Kidney capillary endothelial cell (primary cell): ENCODE results near the gene MED12L.

Source experiments
- DNase-seq: peaks from one replicate; pipeline ENCODE4 v3.0.0-alpha.2; 2018; ENCODE audit warnings: low spot score

Gene MED12L

DNA sequence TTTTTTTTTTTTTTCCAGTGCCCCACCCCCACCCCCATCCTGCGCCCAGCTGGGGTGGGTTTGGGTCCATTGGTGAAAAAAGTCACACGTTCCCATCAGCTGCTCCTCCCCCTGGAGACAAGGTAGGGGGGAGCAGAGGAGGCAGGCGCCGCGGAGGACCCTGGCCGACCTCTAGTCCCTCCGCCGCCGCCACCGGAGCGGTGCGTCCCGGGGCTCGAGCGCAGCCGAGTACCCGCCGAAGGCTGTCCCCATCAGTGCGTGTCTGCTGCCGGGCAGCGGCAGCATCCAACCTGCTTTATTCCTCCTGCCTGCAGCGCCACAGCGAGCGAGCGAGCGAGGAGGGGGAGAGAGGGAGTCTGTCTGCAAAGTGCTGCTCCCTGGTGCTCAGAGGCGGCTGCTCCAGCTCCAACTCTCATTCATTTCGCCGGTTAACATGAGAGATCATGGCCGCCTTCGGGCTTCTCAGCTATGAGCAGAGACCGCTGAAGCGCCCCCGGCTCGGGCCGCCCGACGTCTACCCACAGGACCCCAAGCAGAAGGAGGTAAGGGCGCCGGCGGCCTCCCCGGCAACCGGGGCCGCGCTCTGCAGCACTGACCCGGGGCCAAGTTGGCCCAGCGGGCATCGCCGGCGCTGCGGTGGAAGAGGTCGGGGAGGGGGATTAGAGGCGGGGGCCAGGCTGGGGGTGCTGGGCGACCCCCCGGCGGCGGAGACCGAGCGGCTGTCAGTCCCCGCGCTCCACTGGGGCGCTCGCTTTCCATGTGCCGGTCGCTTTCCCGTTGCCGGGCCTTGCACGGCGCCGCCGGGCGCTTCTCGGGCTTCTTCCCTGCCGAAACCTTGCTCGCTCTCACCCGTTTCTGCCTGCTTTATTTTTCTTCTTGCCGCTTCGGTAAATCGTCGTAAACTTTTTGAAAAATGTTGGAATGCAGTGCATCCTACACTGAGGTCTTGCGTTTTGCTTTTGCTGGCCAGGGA, 1.3 kb downstream of the MED12L start:
- peak; percentile 75 for DNase-seq

DNA sequence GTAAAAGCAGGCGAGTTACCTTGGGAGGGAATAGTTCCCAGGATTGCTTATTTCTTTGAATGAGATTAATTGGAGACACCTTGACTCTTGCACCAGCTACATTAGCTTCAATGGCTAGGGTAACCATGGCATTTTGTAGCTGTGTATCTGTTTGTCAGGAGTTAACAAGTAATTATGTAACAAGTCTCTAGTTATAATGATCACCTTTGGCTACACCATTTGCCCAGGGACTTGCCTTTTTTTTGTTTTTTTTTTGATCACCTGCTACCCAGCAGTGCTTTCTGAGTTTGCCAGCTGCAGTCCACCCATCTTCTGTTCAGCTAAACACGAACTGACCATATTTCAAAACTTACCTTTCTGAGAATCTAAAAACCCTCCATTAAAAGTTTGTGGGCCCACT, 2.2 kb downstream of the MED12L start:
- DNase-seq, result no peak

DNA sequence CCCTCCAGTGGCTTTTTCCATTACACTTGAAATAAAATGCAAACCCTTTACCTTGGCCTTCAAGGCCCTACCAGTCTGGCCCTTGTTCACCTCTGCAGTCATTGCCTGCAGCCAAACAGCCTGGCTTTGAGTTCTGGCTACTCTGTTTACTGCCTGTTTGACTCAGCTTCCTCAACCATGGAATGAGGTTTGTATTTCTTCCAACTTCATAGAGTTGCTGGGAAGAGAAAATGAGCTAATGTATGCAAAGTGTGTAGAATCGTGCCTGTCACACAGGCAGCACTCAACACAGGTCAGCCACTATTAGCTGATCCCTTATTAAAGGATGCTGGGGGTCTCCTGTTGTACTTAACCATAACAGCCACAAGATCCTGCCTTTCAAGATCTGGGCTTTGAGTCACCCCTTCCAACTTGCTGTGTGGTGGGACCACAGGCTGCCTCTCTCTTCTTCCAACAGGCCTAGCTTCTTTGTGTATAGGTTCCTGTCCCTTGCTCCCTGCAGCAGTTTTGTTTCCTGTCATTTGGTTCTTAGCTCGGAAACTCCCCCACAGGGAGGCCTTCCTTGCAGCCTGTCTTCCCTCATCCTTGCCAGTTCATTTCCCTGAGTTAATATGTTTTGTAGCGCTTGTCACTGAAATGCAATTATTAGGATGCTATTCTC, 6.4 kb downstream of the MED12L start:
- no peak for DNase-seq

DNA sequence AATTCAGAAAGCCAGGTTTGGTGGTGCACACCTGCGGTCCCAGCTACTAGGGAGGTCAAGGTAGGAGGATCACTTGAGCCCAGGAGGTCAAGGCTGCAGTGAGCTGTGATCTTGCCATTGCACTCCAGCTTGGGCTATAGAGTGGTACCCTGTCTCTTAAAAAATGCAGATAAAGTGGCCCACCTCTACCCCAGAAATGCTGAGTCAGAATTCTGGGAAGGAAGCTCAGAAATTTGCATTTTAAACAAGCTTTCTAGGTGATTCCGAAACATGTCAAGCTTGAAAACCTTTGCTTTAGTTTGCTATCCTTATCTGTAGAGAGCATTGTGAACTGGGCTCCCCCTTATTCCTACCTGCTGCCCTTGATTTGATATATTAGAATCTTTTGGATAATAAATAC, 7.7 kb downstream of the MED12L start:
- no peak for DNase-seq

DNA sequence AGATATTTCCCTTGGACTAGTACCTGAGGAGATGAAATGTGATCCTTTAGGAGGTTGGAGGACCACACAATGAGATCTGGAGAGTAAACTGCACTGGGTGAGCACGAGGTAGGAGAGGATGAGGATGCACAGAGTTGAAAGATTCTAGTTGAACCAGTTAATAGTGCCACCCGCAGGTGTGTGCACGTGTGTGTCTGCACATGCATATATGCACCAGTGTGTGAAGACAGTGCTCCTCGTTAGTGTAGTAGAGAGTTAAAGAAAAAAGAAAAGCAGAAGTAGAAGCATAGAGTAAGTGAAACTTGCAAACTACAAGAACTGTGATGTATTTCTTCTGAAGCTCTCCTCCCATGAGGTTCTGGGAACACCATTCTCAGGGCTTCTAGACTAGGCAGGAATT, 8.4 kb downstream of the MED12L start:
- no peak for DNase-seq

DNA sequence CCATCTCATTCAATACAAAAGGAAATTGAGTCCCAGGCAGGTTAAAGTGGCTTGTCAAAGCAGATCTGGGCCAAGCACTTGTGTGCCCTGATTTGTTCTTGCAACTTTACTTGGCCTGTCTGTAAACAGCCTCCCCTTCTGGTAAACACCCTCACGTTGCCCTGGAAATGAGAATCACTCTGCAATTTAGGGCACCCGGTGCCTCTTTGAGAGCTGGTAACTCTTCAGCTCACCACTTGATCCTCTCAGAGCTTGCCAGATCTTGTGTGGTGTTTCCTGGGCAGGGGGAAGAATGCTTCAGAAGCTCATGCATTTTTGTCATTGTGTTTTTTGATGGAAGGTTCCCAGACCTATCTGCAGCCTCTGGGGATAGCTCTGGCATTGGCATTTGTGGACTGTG, 11.3 kb downstream of the MED12L start:
- no peak for DNase-seq

DNA sequence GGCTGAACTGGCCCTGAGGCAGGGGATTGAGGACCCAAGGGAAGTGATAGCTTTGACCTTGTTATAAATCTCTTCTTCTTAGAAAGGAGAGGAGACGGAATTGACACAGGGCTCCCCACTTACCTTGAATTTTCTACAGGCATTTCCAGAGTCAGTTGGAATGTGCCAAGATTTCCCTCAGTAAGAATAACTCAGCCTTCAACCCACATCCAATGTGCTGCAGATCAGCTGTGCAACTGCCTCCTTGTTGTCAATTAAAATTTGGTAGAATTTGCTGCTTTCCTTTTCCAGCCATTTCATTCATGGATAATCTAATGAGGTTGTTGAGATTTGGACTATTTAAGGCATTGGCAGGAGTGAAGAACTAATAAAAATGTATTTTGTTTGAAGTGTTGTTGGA, 14.6 kb downstream of the MED12L start:
- DNase-seq, result no peak

DNA sequence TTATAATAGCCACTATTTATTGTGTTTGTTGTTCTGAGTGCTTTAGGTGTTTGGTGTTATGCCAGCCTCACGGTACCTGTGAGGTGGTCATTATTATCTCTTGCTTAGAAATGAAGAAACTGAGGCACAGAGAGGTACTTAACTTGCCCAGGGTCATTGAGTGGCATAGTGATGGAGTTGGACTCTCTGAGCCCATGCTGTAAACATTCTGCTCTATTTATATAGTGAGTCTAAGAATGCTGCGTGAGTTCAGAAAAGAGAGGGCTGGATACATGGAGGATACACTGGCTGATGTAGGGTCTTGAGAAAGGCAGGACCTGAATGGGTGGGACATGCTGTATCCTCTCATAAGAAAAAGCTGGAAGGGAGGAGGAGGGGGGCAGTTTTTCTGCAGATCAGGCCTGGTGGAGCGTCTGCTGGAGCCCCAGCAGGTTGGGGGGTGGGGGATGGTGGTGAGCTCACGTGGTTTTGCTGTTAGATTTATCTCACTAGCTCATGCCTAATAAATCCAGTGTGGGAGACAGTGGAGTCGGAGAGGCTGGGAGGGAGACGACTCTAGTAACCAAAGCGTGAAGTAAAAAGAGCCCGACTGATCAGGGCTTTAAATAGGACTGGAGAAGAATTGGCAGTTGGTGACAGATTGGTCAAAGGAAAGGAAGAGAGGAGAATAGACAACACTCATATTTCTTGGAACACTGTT, 16.0 kb downstream of the MED12L start:
- no peak for DNase-seq

DNA sequence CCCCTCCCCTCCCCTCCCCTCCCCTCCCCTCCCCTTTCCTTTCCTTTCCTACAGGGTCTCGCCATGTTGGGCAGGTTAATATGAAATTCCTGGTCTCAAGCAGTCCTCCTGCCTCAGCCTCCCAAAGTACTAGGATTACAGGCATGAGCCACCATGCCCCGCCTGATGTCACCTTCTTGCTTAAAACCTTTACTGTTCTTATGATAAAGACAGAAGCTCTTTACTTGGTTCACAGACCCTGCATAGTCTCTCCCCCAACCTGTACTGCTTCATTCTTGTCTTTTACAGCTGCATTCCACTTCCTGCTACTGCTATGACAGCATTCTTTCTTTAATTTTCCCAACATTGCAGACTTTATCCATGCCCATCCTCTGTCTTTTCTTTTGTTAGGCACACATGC, 20.8 kb downstream of the MED12L start:
- DNase-seq, result no peak

DNA sequence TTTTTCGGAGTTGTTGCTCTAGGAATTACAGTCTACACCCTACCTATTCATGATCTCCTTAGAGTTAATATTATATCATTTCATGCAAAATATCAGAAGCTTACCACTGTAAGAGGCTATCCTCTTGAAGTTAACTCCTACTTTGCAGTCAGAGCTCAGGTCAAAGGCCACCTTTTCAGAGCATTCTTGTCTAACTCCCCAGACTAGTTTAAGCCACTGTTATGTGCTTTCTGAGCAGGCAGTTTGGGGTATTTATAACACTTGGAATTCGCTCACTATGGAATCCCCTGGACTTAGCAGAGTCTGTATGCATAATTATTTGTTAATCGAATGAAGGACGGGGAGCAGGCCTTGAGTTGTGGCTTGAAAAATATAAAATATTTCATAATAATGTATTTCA, 21.7 kb downstream of the MED12L start:
- no peak for DNase-seq

DNA sequence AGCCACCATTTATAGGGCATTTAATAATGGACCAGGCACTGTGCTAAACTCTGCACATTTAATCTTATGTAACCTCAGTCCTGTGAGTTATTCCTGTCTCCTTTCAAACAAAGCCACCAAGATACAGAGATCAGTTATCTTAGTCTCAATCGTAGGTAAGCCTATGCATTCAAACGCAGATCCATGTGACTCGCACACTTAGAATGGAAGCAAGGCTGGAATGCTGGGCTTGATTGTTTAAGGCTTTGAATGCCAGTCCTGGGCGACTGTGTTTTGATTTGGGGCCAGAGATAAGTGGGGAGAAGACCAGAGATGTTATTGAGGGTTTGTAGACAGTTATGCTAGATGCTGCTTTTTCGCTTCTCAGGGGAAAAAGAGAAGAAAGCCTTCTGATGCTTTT, 22.2 kb downstream of the MED12L start:
- no peak for DNase-seq

DNA sequence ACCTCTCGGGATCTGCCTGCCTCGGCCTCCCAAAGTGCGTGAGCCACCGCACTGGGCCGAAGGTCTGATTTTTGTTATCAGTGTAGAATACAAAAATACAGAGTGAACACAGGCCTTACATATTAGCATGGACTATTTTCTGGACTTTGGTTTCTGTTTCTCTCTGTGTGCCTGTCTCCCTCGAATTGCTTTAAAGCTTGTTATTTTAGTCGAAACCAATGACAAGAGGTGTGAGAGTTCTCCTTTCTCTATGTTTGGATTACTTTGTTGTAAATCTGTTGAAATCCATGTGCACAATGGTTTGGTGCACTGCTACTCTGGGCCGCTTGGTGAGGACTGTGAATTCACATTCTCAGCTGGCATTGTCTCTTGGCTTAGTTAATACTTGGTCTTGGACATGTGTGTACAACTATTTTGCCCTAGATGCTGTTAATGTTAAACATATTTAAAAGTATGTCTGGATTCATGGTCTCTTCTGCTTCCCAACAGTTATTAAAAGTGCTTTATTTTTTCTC, 23.9 kb downstream of the MED12L start:
- no peak for DNase-seq

DNA sequence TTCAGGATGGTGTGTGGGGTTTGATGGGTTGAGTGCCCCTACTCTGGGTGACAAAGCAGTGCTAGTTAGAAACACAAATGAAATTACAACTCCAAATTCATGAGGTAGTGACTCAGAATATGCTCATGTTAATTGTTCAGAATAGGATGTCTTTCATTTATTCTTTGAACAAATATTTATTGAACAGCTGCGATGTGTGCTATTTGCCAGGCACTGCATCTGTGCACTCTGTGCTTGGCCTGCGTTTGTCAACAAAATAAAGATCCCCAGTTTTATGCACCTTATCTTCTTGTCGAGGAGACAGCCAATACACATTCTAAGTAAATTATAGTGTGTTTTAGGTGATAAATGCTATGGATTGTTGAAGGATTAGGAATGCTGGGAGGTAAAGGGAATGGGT, 27.3 kb downstream of the MED12L start:
- no peak for DNase-seq

DNA sequence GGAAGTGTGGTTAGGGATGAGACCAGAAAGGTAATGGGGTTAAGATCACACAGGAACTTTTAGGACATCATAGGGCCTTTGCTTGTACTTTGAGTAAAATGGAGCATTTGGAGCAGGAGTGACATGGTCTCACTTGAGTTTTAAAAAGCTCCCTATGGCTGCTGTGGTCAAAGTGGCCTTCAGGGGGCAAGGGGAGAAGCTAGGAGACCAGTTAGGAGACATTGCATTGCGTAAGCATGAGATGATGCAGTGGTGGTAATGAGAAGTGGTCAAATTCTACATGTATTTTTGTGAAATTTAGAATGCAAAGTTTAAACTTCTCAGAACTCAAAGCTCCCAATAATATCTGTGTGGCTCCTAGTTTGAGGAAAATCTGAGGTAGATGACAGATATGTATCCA, 27.9 kb downstream of the MED12L start:
- no peak for DNase-seq

DNA sequence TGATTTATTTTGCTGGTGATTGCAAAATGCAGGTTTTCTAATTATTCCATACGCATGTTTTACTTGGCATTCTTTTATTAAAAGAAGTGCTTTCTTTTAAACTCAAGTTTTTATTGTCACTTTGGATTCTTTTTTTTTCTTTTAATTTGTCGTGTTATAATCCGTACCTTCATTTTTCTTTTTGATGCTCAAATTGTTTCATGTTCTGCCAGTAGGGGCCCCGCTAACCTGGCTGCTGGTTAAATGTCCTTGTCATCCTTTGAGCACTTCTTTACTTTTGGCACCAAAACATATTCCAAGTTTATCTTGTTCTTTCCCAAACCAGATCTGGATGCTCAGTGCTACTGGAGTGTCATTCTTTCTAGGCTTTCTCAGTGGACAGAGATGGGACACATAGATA, 31.6 kb downstream of the MED12L start:
- no peak for DNase-seq

DNA sequence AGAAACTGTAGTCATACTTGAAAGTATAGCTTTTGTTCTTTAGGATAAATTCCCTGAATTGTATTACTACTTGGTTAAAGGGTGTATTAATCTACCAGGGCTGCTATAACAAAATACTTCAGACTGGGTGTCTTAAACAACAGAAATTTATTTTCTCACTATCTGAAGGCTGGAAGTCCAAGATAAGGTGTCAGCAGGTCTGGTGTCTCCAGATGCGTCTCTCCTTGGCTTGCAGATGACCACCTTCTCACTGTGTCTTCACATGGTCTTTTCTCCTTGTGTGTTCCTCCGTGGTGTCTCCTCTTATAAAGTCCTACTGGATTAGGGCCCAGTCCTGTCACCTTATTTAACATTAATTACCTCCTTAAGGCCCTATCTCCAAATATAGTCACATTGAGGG, 33.7 kb downstream of the MED12L start:
- DNase-seq, result no peak

DNA sequence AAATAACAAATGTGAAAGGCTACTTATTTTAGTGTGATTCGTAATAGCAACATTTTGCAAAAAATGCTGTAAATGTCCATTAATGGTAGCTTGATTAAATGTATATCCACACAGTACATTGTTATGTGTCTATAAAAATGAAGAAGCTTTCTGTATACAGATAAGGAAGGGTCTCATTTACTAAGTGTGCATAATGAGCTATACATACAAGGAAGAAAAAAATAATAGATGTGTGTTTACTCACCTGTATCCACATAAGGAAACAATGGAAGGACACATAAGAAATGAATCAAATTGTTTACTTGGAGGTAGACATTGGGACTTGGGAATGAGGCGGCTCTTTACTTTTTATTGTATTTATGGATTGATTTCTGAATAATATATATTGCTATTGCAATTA, 34.9 kb downstream of the MED12L start:
- DNase-seq, result no peak

DNA sequence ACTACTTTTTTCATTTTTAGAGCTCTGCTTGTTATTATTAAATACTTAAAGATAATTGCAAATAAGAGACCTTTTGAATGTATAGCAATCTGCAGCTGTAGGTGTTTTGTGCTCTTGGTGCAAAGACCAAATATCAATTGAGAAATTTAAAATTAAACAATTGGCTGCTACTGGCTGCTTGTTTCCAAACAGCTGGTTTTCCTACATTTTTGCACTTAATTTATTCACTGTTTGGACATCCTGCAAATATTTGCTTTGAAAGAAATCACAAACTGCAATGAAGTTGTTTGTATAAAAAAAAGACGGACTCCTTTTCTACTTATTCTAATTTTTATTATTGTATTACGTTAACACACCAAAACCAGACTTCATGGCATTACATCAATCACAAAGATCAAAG, 35.6 kb downstream of the MED12L start:
- no peak for DNase-seq

DNA sequence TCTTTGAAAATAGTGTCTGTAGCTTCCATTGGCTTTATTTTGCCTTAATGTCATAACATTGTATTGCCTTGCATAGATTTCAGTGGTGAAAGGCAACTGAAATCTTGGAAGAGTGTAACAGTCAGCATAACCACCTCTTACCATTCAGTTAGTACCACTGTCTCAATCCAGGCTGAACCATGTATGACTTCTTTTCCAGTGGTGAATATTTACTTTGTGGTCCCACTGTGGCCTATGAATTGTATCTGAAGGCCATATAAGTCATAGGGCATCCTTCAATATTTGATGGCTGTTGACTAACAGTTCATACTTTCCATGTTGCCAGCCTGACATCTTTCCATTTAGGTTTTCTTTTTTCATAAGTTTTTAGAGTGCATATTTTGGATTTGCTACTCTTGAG, 38.4 kb downstream of the MED12L start:
- no peak for DNase-seq

DNA sequence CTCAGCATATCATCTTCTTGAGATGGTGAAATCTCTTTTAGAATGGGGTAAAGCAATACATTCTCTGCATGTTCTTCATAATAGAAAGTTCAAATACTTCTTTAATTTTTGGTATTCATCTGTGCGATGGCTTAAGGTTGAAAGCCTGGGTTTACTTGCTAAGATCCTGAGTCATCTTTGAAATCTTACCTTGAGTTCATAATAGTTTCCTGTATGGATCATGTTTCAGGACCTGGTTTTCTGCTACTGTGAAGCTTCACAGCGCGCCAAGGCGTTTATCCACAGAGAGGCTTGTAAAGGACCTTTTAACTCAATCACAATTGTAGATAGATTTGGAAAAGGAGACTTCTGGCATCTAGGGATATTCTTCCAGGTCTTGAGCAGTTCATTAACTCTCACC, 39.0 kb downstream of the MED12L start:
- no peak for DNase-seq

DNA sequence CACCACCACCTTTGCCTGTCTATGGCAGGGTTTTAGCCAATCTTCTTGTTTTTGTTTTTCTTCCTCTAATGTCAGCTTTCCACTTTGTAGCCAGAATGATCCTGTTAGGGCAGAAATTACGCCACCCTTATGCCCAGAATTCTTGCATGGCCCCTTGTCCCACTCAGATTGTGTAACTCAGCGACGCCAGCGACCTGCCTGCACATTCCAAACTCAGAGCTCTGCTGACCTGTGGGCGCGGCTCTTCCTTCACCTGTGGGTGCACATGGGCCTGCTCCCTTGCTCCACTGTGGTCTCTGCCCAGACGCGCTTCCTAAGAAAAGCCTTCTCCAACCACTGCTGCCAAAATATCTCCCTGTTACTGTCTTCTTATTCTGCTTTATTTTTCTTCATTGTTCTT, 45.0 kb downstream of the MED12L start:
- DNase-seq, result no peak

DNA sequence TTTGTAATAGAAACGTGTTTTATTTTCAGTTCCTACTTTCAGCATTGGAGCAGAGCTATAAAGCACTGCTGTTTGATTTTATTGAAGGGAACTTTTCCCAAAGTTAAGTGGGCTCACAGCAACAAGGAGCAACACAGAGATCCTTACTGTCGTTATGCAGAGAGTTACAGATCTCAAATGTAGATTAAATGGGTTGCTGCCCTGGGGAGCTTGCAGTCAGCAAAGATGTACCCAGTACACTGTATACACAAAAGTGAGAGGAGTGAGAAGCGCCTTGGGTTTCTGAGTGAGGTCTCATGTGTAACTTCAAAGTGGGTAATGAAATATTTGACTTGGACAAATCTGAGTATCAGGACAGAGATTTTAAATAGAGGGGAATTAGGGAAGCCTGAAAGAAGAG, 47.7 kb downstream of the MED12L start:
- DNase-seq, result no peak

DNA sequence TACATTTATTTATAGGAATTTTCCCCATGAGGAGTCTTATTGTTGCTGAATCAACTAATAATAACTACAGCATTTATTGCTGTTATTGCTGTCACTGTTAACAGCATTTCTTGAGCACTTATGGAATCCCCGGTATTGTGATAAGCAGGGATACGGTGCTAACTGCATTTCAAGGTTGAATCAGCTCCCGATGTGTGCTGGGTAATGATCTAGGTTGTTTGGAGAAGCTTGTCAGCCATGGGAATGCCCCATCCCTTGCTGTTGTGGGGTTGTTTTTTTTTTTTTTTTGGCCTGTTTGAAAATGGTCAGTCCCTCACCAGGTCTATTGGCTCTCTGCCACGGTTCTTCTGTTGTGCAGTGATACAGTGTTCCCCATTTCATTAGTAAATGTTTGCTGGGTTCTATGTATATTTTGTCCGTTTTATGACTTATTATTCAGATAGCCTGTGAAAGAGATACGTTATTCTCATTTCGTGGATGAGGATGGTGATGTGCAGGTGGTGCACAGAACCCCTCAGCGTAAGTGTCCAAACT, 48.5 kb downstream of the MED12L start:
- no peak for DNase-seq
